Measurements from ENCODE around the gene KIAA0825. TPM values are rescaled to one million over a fixed set of nuclear protein-coding genes. Genes with fewer than 3 reads are reported as not detected.

The KIAA0825 gene
- polyA plus RNA-seq, 1 of the 3 experiments (the other 2 are of a cell fraction): 0.61 TPM

GRCh38 chr5:94564812-94565211 is 53.6 kb downstream of the KIAA0825 start (continued):
- TF ChIP-seq NFIC (IDR thresholded peaks at IDR 0.05; ENCODE audit: borderline replicate concordance): no peak
- no peak for TF ChIP-seq JUND (IDR thresholded peaks at IDR 0.05)
- TF ChIP-seq SIN3A (IDR thresholded peaks at IDR 0.05; ENCODE audit: borderline replicate concordance, low read depth, low read length): no peak
- TF ChIP-seq MXI1 (IDR thresholded peaks at IDR 0.05; ENCODE audit: low read depth, low read length): no peak
- TF ChIP-seq MEF2A (IDR thresholded peaks at IDR 0.05; ENCODE audit: borderline replicate concordance, low read depth): no peak

DNA sequence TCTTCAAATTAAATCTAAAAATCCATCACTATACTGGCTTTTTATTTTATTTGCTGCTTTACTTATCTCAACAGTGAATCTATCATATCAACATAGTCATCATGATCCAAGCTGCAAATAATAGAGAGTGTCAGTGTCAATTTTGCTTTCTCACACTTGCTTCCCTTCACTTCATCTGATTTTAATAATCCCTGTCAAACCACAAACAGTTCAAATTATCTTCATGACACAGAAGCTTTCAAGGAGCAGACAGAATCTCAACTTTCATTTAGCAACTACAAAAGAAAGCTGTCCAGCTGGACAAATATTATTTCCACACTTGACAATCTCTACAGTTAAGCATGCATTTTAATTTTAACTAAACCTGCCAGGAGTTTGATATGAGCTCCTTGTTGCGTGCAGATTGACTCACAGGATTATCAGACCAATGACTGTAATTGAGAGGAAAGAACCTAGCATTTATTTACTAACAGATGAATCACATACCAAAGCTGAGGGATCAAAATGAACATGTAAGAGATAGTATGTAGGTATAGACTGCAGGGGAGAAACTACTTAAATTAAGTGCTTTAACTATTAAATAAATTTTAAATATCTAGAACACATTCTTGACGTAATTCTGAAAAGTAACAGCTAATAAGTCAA is 56.0 kb downstream of the KIAA0825 start:
- no peaks in the 10 kb centered on the region for H3F3A ChIP-seq (replicated peaks; ENCODE audit: insufficient read depth)
- H3K79me2 ChIP-seq (ENCODE audit: insufficient read depth): no peaks in the 10 kb centered on the region
- H3K4me2 ChIP-seq: no peak overlapping the region
- H3K36me3 ChIP-seq (replicated peaks in 1 of 2; ENCODE audit: control insufficient read depth in 1 of 2, insufficient read depth in 2 of 2, low read length in 1 of 2): no peaks in the 10 kb centered on the region
- no peaks in the 10 kb centered on the region for H4K20me1 ChIP-seq (ENCODE audit: insufficient read depth)
- H3K4me3 ChIP-seq (ENCODE audit: low read depth in 2 of 2, low read length in 1 of 2): no peak overlapping the region
- no peak overlapping the region for H3K9ac ChIP-seq
- 82% methylated on average over 2 of the region's 2 CpGs for WGBS (ENCODE audit: low lambda C conversion rate)
- H3K4me1 ChIP-seq (ENCODE audit: control insufficient read depth in 1 of 2, insufficient read depth in 2 of 2, low read depth in 1 of 2, low read length in 1 of 2): no peaks in the 10 kb centered on the region
- no peaks in the 10 kb centered on the region for H3K27me3 ChIP-seq (ENCODE audit: insufficient read depth)
- TF ChIP-seq, protein P1, sequence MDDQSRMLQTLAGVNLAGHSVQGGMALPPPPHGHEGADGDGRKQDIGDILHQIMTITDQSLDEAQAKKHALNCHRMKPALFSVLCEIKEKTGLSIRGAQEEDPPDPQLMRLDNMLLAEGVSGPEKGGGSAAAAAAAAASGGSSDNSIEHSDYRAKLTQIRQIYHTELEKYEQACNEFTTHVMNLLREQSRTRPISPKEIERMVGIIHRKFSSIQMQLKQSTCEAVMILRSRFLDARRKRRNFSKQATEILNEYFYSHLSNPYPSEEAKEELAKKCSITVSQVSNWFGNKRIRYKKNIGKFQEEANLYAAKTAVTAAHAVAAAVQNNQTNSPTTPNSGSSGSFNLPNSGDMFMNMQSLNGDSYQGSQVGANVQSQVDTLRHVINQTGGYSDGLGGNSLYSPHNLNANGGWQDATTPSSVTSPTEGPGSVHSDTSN (IDR thresholded peaks at IDR 0.05): peak; percentile 23; the same call in 1 of the 2 replicates
- TF ChIP-seq FOXJ3 (CRISPR knock-in tag; IDR thresholded peaks at IDR 0.05) (no peak), POLR2AphosphoS5 (IDR thresholded peaks at IDR 0.05; ENCODE audit: low read depth, low read length) (no peak), ELF1 (IDR thresholded peaks at IDR 0.05) (no peak), TEAD4 (IDR thresholded peaks at IDR 0.05; ENCODE audit: borderline replicate concordance, insufficient read depth) (no peak), RAD21 (IDR thresholded peaks at IDR 0.05; ENCODE audit: low read length) (no peak), FOSL2 (IDR thresholded peaks at IDR 0.05; ENCODE audit: borderline replicate concordance, low read depth) (no peak), RCOR1 (IDR thresholded peaks at IDR 0.05; ENCODE audit: low read length) (no peak), TCF12 (IDR thresholded peaks at IDR 0.05) (peak; percentile 42; the same call in 1 of the 2 replicates), MEF2A (IDR thresholded peaks at IDR 0.05; ENCODE audit: borderline replicate concordance, low read depth) (no peak)
- DNase-seq: no peak
- no peak overlapping the region for H3K27ac ChIP-seq (ENCODE audit: low read depth in 2 of 2, low read length in 1 of 2)
- H2AFZ ChIP-seq (ENCODE audit: low read depth): no peak overlapping the region
- no peaks in the 10 kb centered on the region for H3K9me3 ChIP-seq
- no peaks in the 10 kb centered on the region for H3K9me2 ChIP-seq
- ChIA-PET POLR2A (interaction anchor here (0.5 kb wide), 1 partner anchor 92 kb away, joined by 3 read pairs; no protein-coding TSS in a partner anchor), CTCF (no interaction called here)

DNA sequence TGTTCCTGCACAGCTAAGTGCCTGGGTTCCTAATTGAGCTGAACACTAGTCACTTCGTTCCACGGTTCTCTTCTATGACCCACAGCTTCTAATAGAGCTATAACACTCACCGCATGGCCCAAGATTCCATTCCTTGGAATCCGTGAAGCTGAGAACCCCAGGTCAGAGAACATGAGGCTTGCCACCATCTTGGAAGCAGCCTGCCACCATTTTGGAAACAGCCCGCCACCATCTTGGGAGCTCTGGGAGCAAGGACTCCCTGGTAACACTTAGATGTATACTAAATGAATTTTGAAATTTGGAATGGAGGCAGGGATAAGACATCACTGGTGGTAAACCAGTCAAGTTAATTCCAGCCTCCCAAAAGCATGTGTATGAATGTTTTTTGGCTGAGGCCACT is 60.4 kb downstream of the KIAA0825 start:
- no peaks in the 10 kb centered on the region for H3K79me2 ChIP-seq (ENCODE audit: insufficient read depth)
- H3K27ac ChIP-seq (ENCODE audit: low read depth in 2 of 2, low read length in 1 of 2): no peak overlapping the region
- ChIA-PET POLR2A (no interaction called here), CTCF (no interaction called here)
- no peaks in the 10 kb centered on the region for H3K9me3 ChIP-seq
- no peaks in the 10 kb centered on the region for H3F3A ChIP-seq (replicated peaks; ENCODE audit: insufficient read depth)
- no peaks in the 10 kb centered on the region for H3K27me3 ChIP-seq (ENCODE audit: insufficient read depth)
- H3K9me2 ChIP-seq: no peaks in the 10 kb centered on the region
- H3K9ac ChIP-seq: no peak overlapping the region
- no peak for TF ChIP-seq ELF1 (IDR thresholded peaks at IDR 0.05)
- no peak for TF ChIP-seq USF2 (IDR thresholded peaks at IDR 0.05; ENCODE audit: borderline replicate concordance, low read depth, low read length)
- TF ChIP-seq TCF12 (IDR thresholded peaks at IDR 0.05): no peak
- no peak for TF ChIP-seq NFIC (IDR thresholded peaks at IDR 0.05; ENCODE audit: borderline replicate concordance)
- TF ChIP-seq RAD21 (IDR thresholded peaks at IDR 0.05; ENCODE audit: low read length): no peak
- no peak for TF ChIP-seq MEF2A (IDR thresholded peaks at IDR 0.05; ENCODE audit: borderline replicate concordance, low read depth)
- no peak for TF ChIP-seq SMC3 (IDR thresholded peaks at IDR 0.05; ENCODE audit: low read depth, low read length)
- no peak for TF ChIP-seq FOXJ3 (CRISPR knock-in tag; IDR thresholded peaks at IDR 0.05)
- TF ChIP-seq GATA2 (CRISPR knock-in tag; IDR thresholded peaks at IDR 0.05): no peak
- no peak for TF ChIP-seq MAX (IDR thresholded peaks at IDR 0.05; ENCODE audit: low read depth)
- TF ChIP-seq TEAD4 (IDR thresholded peaks at IDR 0.05; ENCODE audit: borderline replicate concordance, insufficient read depth): no peak
- H3K4me2 ChIP-seq: no peak overlapping the region
- no peak overlapping the region for H2AFZ ChIP-seq (ENCODE audit: low read depth)
- no peak overlapping the region for H3K4me3 ChIP-seq (ENCODE audit: low read depth in 2 of 2, low read length in 1 of 2)
- H3K36me3 ChIP-seq (replicated peaks in 1 of 2; ENCODE audit: control insufficient read depth in 1 of 2, insufficient read depth in 2 of 2, low read length in 1 of 2): no peaks in the 10 kb centered on the region
- WGBS (ENCODE audit: low lambda C conversion rate): 88% methylated on average over 5 of the region's 5 CpGs
- no peak for DNase-seq
- H4K20me1 ChIP-seq (ENCODE audit: insufficient read depth): no peaks in the 10 kb centered on the region
- no peaks in the 10 kb centered on the region for H3K4me1 ChIP-seq (ENCODE audit: control insufficient read depth in 1 of 2, insufficient read depth in 2 of 2, low read depth in 1 of 2, low read length in 1 of 2)
